Psoas muscle (tissue), 8 donors: Measurements from ENCODE around the gene AP3B1. TPM values are rescaled to one million over a fixed set of nuclear protein-coding genes. Genes with fewer than 3 reads are reported as not detected.

Experiments used
- ATAC-seq, 4 donors: fragments of 200-7000 bp; cut with Tn5 transposase; one replicate each; pipeline ENCODE4 v1.9.1; 2020; ENCODE audit warnings: moderate library complexity in 3 of 4, mild to moderate bottlenecking in 2 of 4
- DNase-seq, 2 donors: peaks; one replicate each; pipeline ENCODE4 v3.0.0-alpha.2; 2020
- H3K27ac ChIP-seq: fragments of 200-600 bp; one replicate; pipeline ENCODE4 v1.8.0; 2022
- H3K27me3 ChIP-seq, 3 donors: fragments of 200-600 bp in 1 of 3; one replicate each; pipeline versions ENCODE4 v1.6.1 to v1.8.0; 2013 to 2022; ENCODE audit warnings: low read length in 2 of 3, mild to moderate bottlenecking in 2 of 3, moderate library complexity in 1 of 3; ENCODE audit not compliant: insufficient read depth in 3 of 3
- H3K36me3 ChIP-seq, 2 donors: fragments of 200-600 bp in 1 of 2; one replicate each; pipeline versions ENCODE4 v1.6.1 to v1.8.0; 2013 to 2022; ENCODE audit warnings: low read depth in 1 of 2, mild to moderate bottlenecking in 1 of 2, moderate library complexity in 1 of 2; ENCODE audit not compliant: insufficient read depth in 1 of 2
- H3K4me1 ChIP-seq: fragments of 200-600 bp; one replicate; pipeline ENCODE4 v1.8.0; 2022
- H3K4me3 ChIP-seq: fragments of 200-600 bp; one replicate; pipeline ENCODE4 v1.8.0; 2022; ENCODE audit warnings: mild to moderate bottlenecking
- H3K9me3 ChIP-seq: fragments of 200-600 bp; one replicate; pipeline ENCODE4 v1.8.0; 2022
- WGBS, 3 donors: extraction: QIAGEN DNeasy Blood & Tissue Kit; methylation state at CpG; one replicate each; pipeline versions ENCODE4 v1.1.6 to v1.1.7; 2013; 5-methylcytosine and 5-hydroxymethylcytosine counted together
- intact Hi-C, 2 donors: fragments of 100-400 bp; cut with DNase I; formaldehyde crosslinking; loops; one replicate each; pipeline versions ENCODE4 v1.11.0 to v1.14.2; 2022
- polyA plus RNA-seq, 3 donors: library from polyadenylated mRNA; stranded (reverse); fragments of 200-250 nt; gene quantifications; one replicate each; pipeline ENCODE4 v1.2.3, GENCODE V29; 2013
- total RNA-seq, 4 donors: library from RNA; stranded (reverse); fragmentation: NEBNext Ultra II Directional in 2 of 4; extraction: Animal tissue kit (Norgen Biotek cat#: 25700) in 2 of 4; gene quantifications; one replicate each; pipeline versions ENCODE4 v1.2.1 to v1.2.4, GENCODE V29; 2021 to 2023
- TF ChIP-seq, protein P1 (sequence below): fragments of 200-600 bp; IDR thresholded peaks from one replicate; pipeline ENCODE4 v1.8.0; 2022; ENCODE audit warnings: antibody characterized with exemption
- donor health status: healthy with polysubstance abuse.
- donor health status: DM: no; HTN: no; CAD: no; lungs with moderate emphysema.
- donor health status: Bipolar disorder and iron deficiency.
- donor health status: healthy.
- donor health status: DM: yes; HTN: yes; CAD: no.
- donor health status: DM: no; HTN: no; CAD: no.
- donor health status: DM: no; HTN: no; CAD: no.
- donor health status: DM: yes; HTN: yes; CAD: no.

Gene AP3B1
- total and polyA plus RNA-seq, 7 donors, result 12.4 to 24.4 (median 15.2) TPM

DNA sequence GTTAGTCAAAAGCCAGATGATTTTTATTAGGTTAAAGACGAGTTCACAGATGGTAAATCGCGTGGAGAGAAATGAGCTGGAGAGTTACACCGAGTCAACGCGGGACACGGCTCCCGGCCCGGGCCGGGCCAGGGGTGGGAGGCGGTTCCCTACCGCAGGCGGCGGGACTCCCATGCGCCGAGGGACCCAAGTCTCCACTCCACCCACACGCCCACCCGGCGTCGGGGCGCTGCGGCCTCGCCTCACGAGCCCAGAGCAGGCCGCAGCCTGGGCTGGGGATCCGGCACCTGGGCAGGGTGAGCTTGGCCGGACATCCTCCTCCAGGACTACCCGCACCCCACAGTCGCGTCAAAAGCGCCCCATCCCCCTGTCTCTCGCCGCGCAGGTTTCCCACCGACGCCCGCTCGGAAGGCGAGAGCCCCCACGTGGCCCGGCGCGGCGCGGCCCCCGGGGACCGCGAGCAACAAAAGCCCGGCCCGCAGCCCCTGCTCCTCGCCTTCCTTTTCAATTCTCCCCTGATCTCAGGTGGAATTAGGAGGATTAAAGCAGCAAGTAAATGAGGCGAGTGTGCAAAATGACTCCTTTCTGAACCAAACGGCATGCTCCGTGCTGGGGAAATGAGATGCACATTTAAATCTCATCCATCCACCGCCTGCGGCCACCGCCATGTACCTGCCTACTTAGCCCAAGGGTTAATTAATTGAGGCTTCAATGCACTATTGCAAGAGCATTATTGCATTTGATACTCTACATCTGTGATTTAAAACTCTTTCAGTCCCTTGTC lies 321.8 kb downstream of the AP3B1 start:
- Histone ChIP-seq H3K27me3 (peaks cover 0 to 36% (median 12%) of the 10 kb centered on the region in 3 donors), H3K9me3 (no peaks in the 10 kb centered on the region), H3K4me1 (peaks cover 5% of the 10 kb centered on the region), H3K4me3 (peak overlapping the region; percentile 49), H3K27ac (no peak overlapping the region), H3K36me3 (no peaks in the 10 kb centered on the region)
- intact Hi-C loops, result no loop called here
- peak in 1 of 4 donors; percentile 42 for ATAC-seq
- no peak for DNase-seq
- 5 to 21% (median 5%) methylated on average over 47 to 57 of the region's 57 CpGs for WGBS, 3 donors
- TF ChIP-seq, protein P1, sequence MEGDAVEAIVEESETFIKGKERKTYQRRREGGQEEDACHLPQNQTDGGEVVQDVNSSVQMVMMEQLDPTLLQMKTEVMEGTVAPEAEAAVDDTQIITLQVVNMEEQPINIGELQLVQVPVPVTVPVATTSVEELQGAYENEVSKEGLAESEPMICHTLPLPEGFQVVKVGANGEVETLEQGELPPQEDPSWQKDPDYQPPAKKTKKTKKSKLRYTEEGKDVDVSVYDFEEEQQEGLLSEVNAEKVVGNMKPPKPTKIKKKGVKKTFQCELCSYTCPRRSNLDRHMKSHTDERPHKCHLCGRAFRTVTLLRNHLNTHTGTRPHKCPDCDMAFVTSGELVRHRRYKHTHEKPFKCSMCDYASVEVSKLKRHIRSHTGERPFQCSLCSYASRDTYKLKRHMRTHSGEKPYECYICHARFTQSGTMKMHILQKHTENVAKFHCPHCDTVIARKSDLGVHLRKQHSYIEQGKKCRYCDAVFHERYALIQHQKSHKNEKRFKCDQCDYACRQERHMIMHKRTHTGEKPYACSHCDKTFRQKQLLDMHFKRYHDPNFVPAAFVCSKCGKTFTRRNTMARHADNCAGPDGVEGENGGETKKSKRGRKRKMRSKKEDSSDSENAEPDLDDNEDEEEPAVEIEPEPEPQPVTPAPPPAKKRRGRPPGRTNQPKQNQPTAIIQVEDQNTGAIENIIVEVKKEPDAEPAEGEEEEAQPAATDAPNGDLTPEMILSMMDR, result no peak

DNA sequence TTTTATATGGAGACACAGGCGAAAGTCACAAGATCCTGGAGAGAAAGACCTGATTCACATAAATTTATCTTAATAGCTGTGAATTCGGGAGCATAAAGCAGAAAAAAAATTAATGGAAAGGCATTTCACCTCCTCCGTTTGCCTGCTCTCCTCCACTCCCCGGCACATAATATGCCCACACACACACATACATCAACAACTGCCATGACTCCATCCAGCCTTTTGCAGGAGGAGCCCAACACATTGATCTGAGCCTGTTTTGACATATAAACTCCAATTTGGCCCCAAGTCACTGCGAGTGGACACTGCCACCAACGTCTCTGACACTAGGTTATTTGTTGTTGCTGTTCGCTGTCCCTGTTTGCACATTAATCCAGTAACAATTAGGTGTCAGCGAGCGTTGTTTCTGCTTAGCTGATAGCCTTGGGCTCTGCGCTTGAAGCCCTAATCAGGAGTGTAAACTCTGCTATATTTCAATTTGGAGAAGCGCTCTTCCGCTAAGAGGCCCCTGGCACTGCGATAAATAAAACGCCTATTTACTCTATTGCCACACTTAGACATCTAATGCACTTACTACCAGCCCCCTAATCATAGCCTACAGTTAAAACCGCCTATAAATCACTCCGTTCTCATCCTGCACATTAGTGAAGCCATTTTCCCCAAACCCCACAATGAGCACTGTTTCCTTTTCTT lies 322.6 kb downstream of the AP3B1 start:
- Histone ChIP-seq H3K4me1 (peaks cover 5% of the 10 kb centered on the region), H3K27me3 (peaks cover 0 to 36% (median 12%) of the 10 kb centered on the region in 3 donors), H3K4me3 (peak overlapping the region; percentile 49), H3K9me3 (no peaks in the 10 kb centered on the region), H3K36me3 (no peaks in the 10 kb centered on the region), H3K27ac (no peak overlapping the region)
- 42 to 56% (median 49%) methylated on average over 16 of the region's 16 CpGs for WGBS, 3 donors
- intact Hi-C loops, result no loop called here
- ATAC-seq, result no peak
- DNase-seq, result no peak
- TF ChIP-seq, protein P1, result no peak

DNA sequence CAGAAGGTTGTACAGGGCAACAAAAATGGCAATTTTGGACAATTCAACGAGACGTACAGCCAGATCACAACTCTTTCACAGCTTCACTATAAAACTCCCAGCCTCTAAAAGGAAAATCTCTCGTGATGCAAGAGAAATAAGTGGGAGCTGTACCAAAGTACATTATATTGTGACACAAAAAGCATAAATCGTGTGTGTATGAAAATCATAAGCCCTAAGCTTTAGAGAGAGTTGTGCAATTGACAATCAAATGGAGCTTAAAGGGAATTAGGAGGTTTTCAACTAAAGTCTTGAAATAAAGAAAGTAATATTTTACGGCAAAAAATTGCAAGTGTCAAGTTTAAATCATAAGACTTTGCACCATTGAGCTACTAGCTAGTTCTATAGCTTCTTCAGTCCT lies 323.6 kb downstream of the AP3B1 start:
- no peaks in the 10 kb centered on the region for H3K9me3 ChIP-seq
- H3K36me3 ChIP-seq, result no peaks in the 10 kb centered on the region
- DNase-seq (no peak), ATAC-seq (no peak)
- no peak overlapping the region for H3K27ac ChIP-seq
- H3K27me3 ChIP-seq, result peaks cover 0 to 36% (median 12%) of the 10 kb centered on the region in 3 donors
- peaks cover 5% of the 10 kb centered on the region for H3K4me1 ChIP-seq
- 40 to 85% (median 84%) methylated on average over 5 of the region's 5 CpGs for WGBS, 3 donors
- TF ChIP-seq, protein P1, result no peak
- H3K4me3 ChIP-seq, result no peak overlapping the region
- intact Hi-C loops, result no loop called here

DNA sequence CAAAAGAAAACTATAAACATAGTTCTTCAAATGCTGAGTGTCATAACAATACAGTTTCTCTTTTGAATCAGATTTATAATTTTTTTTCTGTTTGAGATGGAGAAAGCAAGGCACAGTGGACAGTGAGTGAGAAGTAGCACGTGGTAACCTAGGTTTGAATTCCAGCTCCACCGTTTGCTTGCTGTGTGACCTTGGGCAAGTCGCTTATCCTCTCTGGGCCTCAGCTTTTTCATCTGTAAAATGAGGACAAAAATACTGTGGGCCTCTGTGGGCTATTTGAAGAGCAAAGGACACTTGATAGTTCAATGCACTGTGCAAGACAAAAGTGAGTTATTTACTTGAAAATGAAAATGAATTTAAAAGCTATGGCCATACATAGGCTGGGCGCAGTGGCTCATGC lies 330.7 kb downstream of the AP3B1 start:
- intact Hi-C loops, result no loop called here
- Histone ChIP-seq H3K9me3 (no peaks in the 10 kb centered on the region), H3K36me3 (no peaks in the 10 kb centered on the region), H3K4me1 (no peaks in the 10 kb centered on the region), H3K27ac (no peak overlapping the region), H3K4me3 (no peak overlapping the region), H3K27me3 (peaks cover 0 to 6% (median 3%) of the 10 kb centered on the region in 3 donors)
- WGBS, 3 donors, result 86 to 90% (median 89%) methylated on average over 4 of the region's 4 CpGs
- no peak for ATAC-seq
- TF ChIP-seq, protein P1, result no peak
- DNase-seq, result no peak
